Karpas-422 (cell line): ENCODE results near the gene CD48. TPM values are rescaled to one million over a fixed set of nuclear protein-coding genes. Genes with fewer than 3 reads are reported as not detected.

Experiments used
- DNase-seq: peaks from one replicate; pipeline ENCODE4 v3.0.0-alpha.2; 2015
- H2AFZ ChIP-seq: fragments of 200-600 bp; sonication (generic); 2 replicates; pipeline ENCODE4 v1.6.1; 2014; ENCODE audit warnings: antibody characterized with exemption, low read length, mixed read lengths
- H3K27ac ChIP-seq: fragments of 200-600 bp; sonication (generic); 2 replicates; pipeline ENCODE4 v1.5.1; 2014; ENCODE audit warnings: mild to moderate bottlenecking, low read length, moderate library complexity
- H3K27me3 ChIP-seq: fragments of 200-600 bp; sonication (generic); 2 replicates; pipeline ENCODE4 v1.6.1; 2014; ENCODE audit warnings: low read length, mixed read lengths
- H3K36me3 ChIP-seq: fragments of 200-600 bp; sonication (generic); 2 replicates; pipeline ENCODE4 v1.6.1; 2014; ENCODE audit warnings: low read length, mixed read lengths; ENCODE audit not compliant: insufficient read depth
- H3K4me1 ChIP-seq: fragments of 200-600 bp; sonication (generic); 2 replicates; pipeline ENCODE4 v1.6.1; 2014; ENCODE audit warnings: mild to moderate bottlenecking, low read length, mixed read lengths
- H3K4me2 ChIP-seq: fragments of 200-600 bp; sonication (generic); 2 replicates; pipeline ENCODE4 v1.6.1; 2014; ENCODE audit warnings: low read length, low read depth, mild to moderate bottlenecking; ENCODE audit not compliant: poor library complexity, severe bottlenecking
- H3K4me3 ChIP-seq: fragments of 200-600 bp; sonication (generic); 2 replicates; pipeline ENCODE4 v1.5.1; 2014; ENCODE audit warnings: mild to moderate bottlenecking, antibody characterized with exemption, low read length, mixed read lengths
- H3K79me2 ChIP-seq: fragments of 200-600 bp; sonication (generic); 2 replicates; pipeline ENCODE4 v1.6.1; 2014; ENCODE audit warnings: mild to moderate bottlenecking, low read length, mixed read lengths
- H3K9ac ChIP-seq: fragments of 200-600 bp; sonication (generic); 2 replicates; pipeline ENCODE4 v1.6.0; 2014; ENCODE audit warnings: low read length
- H3K9me2 ChIP-seq: fragments of 200-600 bp; sonication (generic), shearing (Covaris generic); replicated peaks from 2 replicates; pipeline ENCODE4 v1.6.0; 2014; ENCODE audit warnings: mild to moderate bottlenecking, low read length, moderate library complexity; ENCODE audit not compliant: insufficient read depth
- H3K9me3 ChIP-seq: fragments of 300-700, 200-600 bp; sonication (generic); 2 replicates; pipeline ENCODE4 v1.6.1; 2014; ENCODE audit warnings: low read length, mixed read lengths
- H4K20me1 ChIP-seq: fragments of 200-600 bp; sonication (generic); 2 replicates; pipeline ENCODE4 v1.6.1; 2014; ENCODE audit warnings: mild to moderate bottlenecking, antibody characterized with exemption, low read length, low read depth; ENCODE audit not compliant: insufficient read depth
- total RNA-seq: library from RNA; depleted of rRNA; stranded (reverse); fragments of >200 nt; shearing (Covaris generic); gene quantifications from 2 replicates; pipeline ENCODE4 v1.2.3, GENCODE V29; 2014; ENCODE audit warnings: low replicate concordance

The CD48 gene
- total RNA-seq, 1 experiment from 2014 or later: 56.3 TPM

GRCh38 chr1:160645386-160646130 is 66.1 kb downstream of the CD48 start:
- H3K9me3 ChIP-seq: no peaks in the 10 kb centered on the region
- no peak overlapping the region for H2AFZ ChIP-seq
- H3K27me3 ChIP-seq: no peaks in the 10 kb centered on the region
- H3K79me2 ChIP-seq: no peaks in the 10 kb centered on the region
- DNase-seq: no peak
- no peaks in the 10 kb centered on the region for H3K36me3 ChIP-seq
- no peak overlapping the region for H3K27ac ChIP-seq
- H3K4me3 ChIP-seq: no peak overlapping the region
- H3K9me2 ChIP-seq: no peaks in the 10 kb centered on the region
- H3K4me1 ChIP-seq: peaks cover 16% of the 10 kb centered on the region
- no peak overlapping the region for H3K4me2 ChIP-seq
- no peaks in the 10 kb centered on the region for H4K20me1 ChIP-seq
- no peak overlapping the region for H3K9ac ChIP-seq

GRCh38 chr1:160644399-160644798 is 67.2 kb downstream of the CD48 start:
- no peaks in the 10 kb centered on the region for H3K9me3 ChIP-seq
- no peak for DNase-seq
- no peaks in the 10 kb centered on the region for H3K9me2 ChIP-seq
- H3K27ac ChIP-seq: no peak overlapping the region
- no peak overlapping the region for H3K4me2 ChIP-seq
- no peak overlapping the region for H3K9ac ChIP-seq
- peaks cover 16% of the 10 kb centered on the region for H3K4me1 ChIP-seq
- no peaks in the 10 kb centered on the region for H3K79me2 ChIP-seq
- H2AFZ ChIP-seq: no peak overlapping the region
- no peak overlapping the region for H3K4me3 ChIP-seq
- H4K20me1 ChIP-seq: no peaks in the 10 kb centered on the region
- H3K27me3 ChIP-seq: no peaks in the 10 kb centered on the region
- no peaks in the 10 kb centered on the region for H3K36me3 ChIP-seq

GRCh38 chr1:160643138-160643537 is 68.5 kb downstream of the CD48 start:
- Histone ChIP-seq H3K9me2 (no peaks in the 10 kb centered on the region), H3K79me2 (no peaks in the 10 kb centered on the region), H3K27me3 (no peaks in the 10 kb centered on the region), H3K9me3 (no peaks in the 10 kb centered on the region), H4K20me1 (no peaks in the 10 kb centered on the region), H3K9ac (no peak overlapping the region), H3K36me3 (no peaks in the 10 kb centered on the region), H3K4me3 (no peak overlapping the region), H3K4me1 (peaks cover 16% of the 10 kb centered on the region), H2AFZ (no peak overlapping the region), H3K4me2 (no peak overlapping the region), H3K27ac (no peak overlapping the region)
- no peak for DNase-seq

GRCh38 chr1:160642281-160642644 is 69.4 kb downstream of the CD48 start:
- H2AFZ ChIP-seq: no peak overlapping the region

GRCh38 chr1:160641323-160642280 is 70.0 kb downstream of the CD48 start:
- H3K79me2 ChIP-seq: no peaks in the 10 kb centered on the region

More at GRCh38 chr1:160642281-160642644, 69.4 kb downstream of the CD48 start:
- Histone ChIP-seq H3K79me2 (no peaks in the 10 kb centered on the region), H3K27me3 (no peaks in the 10 kb centered on the region), H4K20me1 (no peaks in the 10 kb centered on the region), H3K27ac (no peak overlapping the region), H3K4me3 (no peak overlapping the region), H3K4me1 (peaks cover 11% of the 10 kb centered on the region), H3K9ac (no peak overlapping the region), H3K9me2 (no peaks in the 10 kb centered on the region), H3K36me3 (no peaks in the 10 kb centered on the region), H3K4me2 (no peak overlapping the region), H3K9me3 (no peaks in the 10 kb centered on the region)
- no peak for DNase-seq

GRCh38 chr1:160640359-160641123 is 71.1 kb downstream of the CD48 start:
- Histone ChIP-seq H3K4me2 (no peak overlapping the region), H3K9ac (no peak overlapping the region), H3K9me3 (no peaks in the 10 kb centered on the region), H3K9me2 (no peaks in the 10 kb centered on the region), H2AFZ (no peak overlapping the region), H3K79me2 (no peaks in the 10 kb centered on the region), H3K4me1 (no peaks in the 10 kb centered on the region), H3K27ac (no peak overlapping the region), H3K27me3 (no peaks in the 10 kb centered on the region), H4K20me1 (no peaks in the 10 kb centered on the region), H3K36me3 (no peaks in the 10 kb centered on the region), H3K4me3 (no peak overlapping the region)
- DNase-seq: no peak

More at GRCh38 chr1:160641323-160642280, 70.0 kb downstream of the CD48 start:
- H3K9me2 ChIP-seq: no peaks in the 10 kb centered on the region
- H3K4me2 ChIP-seq: no peak overlapping the region
- no peak overlapping the region for H3K9ac ChIP-seq
- H3K27ac ChIP-seq: no peak overlapping the region
- DNase-seq: no peak
- H3K36me3 ChIP-seq: no peaks in the 10 kb centered on the region
- H3K4me3 ChIP-seq: no peak overlapping the region
- H3K27me3 ChIP-seq: no peaks in the 10 kb centered on the region
- H4K20me1 ChIP-seq: no peaks in the 10 kb centered on the region
- H3K4me1 ChIP-seq: peaks cover 5% of the 10 kb centered on the region
- no peaks in the 10 kb centered on the region for H3K9me3 ChIP-seq
- no peak overlapping the region for H2AFZ ChIP-seq

GRCh38 chr1:160639652-160640051 is 72.0 kb downstream of the CD48 start:
- Histone ChIP-seq H3K4me3 (no peak overlapping the region), H4K20me1 (no peaks in the 10 kb centered on the region), H3K36me3 (no peaks in the 10 kb centered on the region), H3K4me2 (no peak overlapping the region), H3K4me1 (no peaks in the 10 kb centered on the region), H3K9ac (no peak overlapping the region), H2AFZ (no peak overlapping the region), H3K9me2 (no peaks in the 10 kb centered on the region), H3K79me2 (no peaks in the 10 kb centered on the region), H3K9me3 (no peaks in the 10 kb centered on the region), H3K27ac (no peak overlapping the region), H3K27me3 (no peaks in the 10 kb centered on the region)
- no peak for DNase-seq

GRCh38 chr1:160638926-160639325 is 72.7 kb downstream of the CD48 start:
- Histone ChIP-seq H3K27ac (no peak overlapping the region), H4K20me1 (no peaks in the 10 kb centered on the region), H3K4me1 (no peaks in the 10 kb centered on the region)

More at GRCh38 chr1:160638926-160639325, 72.7 kb downstream of the CD48 start:
- Histone ChIP-seq H3K36me3 (no peaks in the 10 kb centered on the region), H3K4me3 (no peak overlapping the region), H3K27me3 (no peaks in the 10 kb centered on the region), H3K9ac (no peak overlapping the region), H3K79me2 (no peaks in the 10 kb centered on the region), H3K9me3 (no peaks in the 10 kb centered on the region), H3K9me2 (no peaks in the 10 kb centered on the region), H3K4me2 (no peak overlapping the region), H2AFZ (no peak overlapping the region)
- no peak for DNase-seq
